Large intestine (tissue), 3 donors: ENCODE results near the gene APOL4. TPM values are rescaled to one million over a fixed set of nuclear protein-coding genes. Genes with fewer than 3 reads are reported as not detected.
"Not testable (repeated sequence)": the region's sequence is repeated elsewhere in the genome, so short reads cannot be mapped to it uniquely, and the experiment has no call there.

Experiments used
- DNase-seq, 2 donors: peaks; one replicate each; pipeline versions ENCODE4 v3.0.0 to v3.0.0-alpha.2; 2013
- H3K27ac ChIP-seq: one replicate; pipeline ENCODE4 v1.5.1; 2013; ENCODE audit warnings: low read length
- H3K27me3 ChIP-seq: 2 replicates; pipeline ENCODE4 v1.6.1; 2013; ENCODE audit warnings: low read length; ENCODE audit not compliant: control insufficient read depth, insufficient read depth
- H3K36me3 ChIP-seq: 2 replicates; pipeline ENCODE4 v1.6.1; 2013; ENCODE audit warnings: low read length; ENCODE audit not compliant: control insufficient read depth, insufficient read depth
- H3K4me1 ChIP-seq: one replicate; pipeline ENCODE4 v1.6.1; 2013; ENCODE audit warnings: low read length; ENCODE audit not compliant: control insufficient read depth, insufficient read depth
- H3K4me3 ChIP-seq: one replicate; pipeline ENCODE4 v1.5.1; 2013; ENCODE audit warnings: low read length
- H3K9me3 ChIP-seq: one replicate; pipeline ENCODE4 v1.6.1; 2013; ENCODE audit warnings: mild to moderate bottlenecking, low read depth, low read length, moderate library complexity; ENCODE audit not compliant: control insufficient read depth
- WGBS: methylation state at CpG from one replicate; pipeline ENCODE4 v1.1.5; 2013; ENCODE audit warnings: low lambda C conversion rate; ENCODE audit not compliant: insufficient coverage; 5-methylcytosine and 5-hydroxymethylcytosine counted together
- polyA plus RNA-seq: library from polyadenylated mRNA; unstranded; fragments of 120-200 nt; gene quantifications from one replicate; pipeline ENCODE4 v1.2.1, GENCODE V29; 2013

Gene APOL4
- polyA plus RNA-seq, 1 donor, result 7.8 TPM

GRCh38 chr22:36197514-36198146, 4.0 kb downstream of the APOL4 start:
- Histone ChIP-seq H3K4me1 (peaks cover 11% of the 10 kb centered on the region), H3K27me3 (no peaks in the 10 kb centered on the region), H3K9me3 (no peaks in the 10 kb centered on the region), H3K27ac (peak overlapping the region; percentile 60), H3K36me3 (no peaks in the 10 kb centered on the region), H3K4me3 (no peak overlapping the region)
- peak in 1 of 2 donors; percentile 36 for DNase-seq
- 57% methylated on average over 3 of the region's 8 CpGs for WGBS

- DNase-seq, result peak in 1 of 2 donors; percentile 47
Measured at GRCh38 chr22:36197065-36197440, 4.6 kb downstream of the APOL4 start.

GRCh38 chr22:36196254-36197064, 5.2 kb downstream of the APOL4 start:
- H3K27me3 ChIP-seq, result no peaks in the 10 kb centered on the region
- peak overlapping the region; percentile 44 for H3K27ac ChIP-seq
- no peak overlapping the region for H3K4me3 ChIP-seq
- no peaks in the 10 kb centered on the region for H3K9me3 ChIP-seq
- no peak for DNase-seq
- H3K4me1 ChIP-seq, result peaks cover 10% of the 10 kb centered on the region
- no peaks in the 10 kb centered on the region for H3K36me3 ChIP-seq
- WGBS, result no CpG with 5 or more reads among the region's 6 CpGs

More at GRCh38 chr22:36197065-36197440, 4.6 kb downstream of the APOL4 start:
- Histone ChIP-seq H3K36me3 (no peaks in the 10 kb centered on the region), H3K27me3 (no peaks in the 10 kb centered on the region), H3K27ac (peak overlapping the region; percentile 60), H3K4me1 (peaks cover 10% of the 10 kb centered on the region), H3K4me3 (no peak overlapping the region), H3K9me3 (no peaks in the 10 kb centered on the region)
- no CpG with 5 or more reads among the region's 5 CpGs for WGBS

GRCh38 chr22:36194971-36195370, 6.6 kb downstream of the APOL4 start:
- Histone ChIP-seq H3K9me3 (no peaks in the 10 kb centered on the region), H3K27me3 (no peaks in the 10 kb centered on the region), H3K4me1 (peaks cover 10% of the 10 kb centered on the region), H3K4me3 (no peak overlapping the region), H3K27ac (no peak overlapping the region), H3K36me3 (no peaks in the 10 kb centered on the region)
- peak; percentile 49 to 50 for DNase-seq
- no CpG with 5 or more reads among the region's 5 CpGs for WGBS

- H3K9me3 ChIP-seq, result no peaks in the 10 kb centered on the region
- no peaks in the 10 kb centered on the region for H3K27me3 ChIP-seq
- peaks cover 10% of the 10 kb centered on the region for H3K4me1 ChIP-seq
- H3K36me3 ChIP-seq, result no peaks in the 10 kb centered on the region
- no peak for DNase-seq
- WGBS, result no CpG with 5 or more reads among the region's 2 CpGs
- H3K27ac ChIP-seq, result no peak overlapping the region
- H3K4me3 ChIP-seq, result no peak overlapping the region
Measured at GRCh38 chr22:36194385-36194784, 7.2 kb downstream of the APOL4 start.

GRCh38 chr22:36193577-36193976, 8.0 kb downstream of the APOL4 start:
- no peak overlapping the region for H3K27ac ChIP-seq
- no peak overlapping the region for H3K4me3 ChIP-seq
- WGBS, result no CpG with 5 or more reads among the region's 3 CpGs
- H3K9me3 ChIP-seq, result no peaks in the 10 kb centered on the region
- H3K4me1 ChIP-seq, result peaks cover 10% of the 10 kb centered on the region
- no peaks in the 10 kb centered on the region for H3K27me3 ChIP-seq
- no peaks in the 10 kb centered on the region for H3K36me3 ChIP-seq
- no peak for DNase-seq

GRCh38 chr22:36193171-36193570, 8.4 kb downstream of the APOL4 start:
- no peaks in the 10 kb centered on the region for H3K36me3 ChIP-seq
- H3K9me3 ChIP-seq, result no peaks in the 10 kb centered on the region
- no peak for DNase-seq
- H3K4me1 ChIP-seq, result peaks cover 10% of the 10 kb centered on the region
- no CpG with 5 or more reads among the region's 3 CpGs for WGBS
- H3K27ac ChIP-seq, result no peak overlapping the region
- H3K4me3 ChIP-seq, result no peak overlapping the region
- H3K27me3 ChIP-seq, result no peaks in the 10 kb centered on the region

GRCh38 chr22:36192542-36192941, 9.1 kb downstream of the APOL4 start:
- Histone ChIP-seq H3K36me3 (no peaks in the 10 kb centered on the region), H3K9me3 (no peaks in the 10 kb centered on the region), H3K27ac (no peak overlapping the region), H3K4me1 (peaks cover 4% of the 10 kb centered on the region), H3K4me3 (no peak overlapping the region), H3K27me3 (no peaks in the 10 kb centered on the region)
- WGBS, result no CpG with 5 or more reads among the region's 4 CpGs
- no peak for DNase-seq

GRCh38 chr22:36191106-36191836, 10.3 kb downstream of the APOL4 start:
- Histone ChIP-seq H3K4me1 (no peaks in the 10 kb centered on the region), H3K27me3 (no peaks in the 10 kb centered on the region), H3K9me3 (no peaks in the 10 kb centered on the region), H3K4me3 (no peak overlapping the region), H3K36me3 (no peaks in the 10 kb centered on the region), H3K27ac (no peak overlapping the region)
- WGBS, result no CpG with 5 or more reads among the region's 17 CpGs
- no peak for DNase-seq

GRCh38 chr22:36187862-36188261, 13.7 kb downstream of the APOL4 start:
- not testable (repeated sequence) for H3K27me3 ChIP-seq, H3K36me3 ChIP-seq, H3K4me1 ChIP-seq, H3K9me3 ChIP-seq, H3K27ac ChIP-seq, H3K4me3 ChIP-seq, DNase-seq
- no CpG with 5 or more reads among the region's 6 CpGs for WGBS
